ENCODE results near the gene COA5.

- no peak for TF ChIP-seq POLR2AphosphoS5 (IDR thresholded peaks at IDR 0.05; ENCODE audit: low read depth, low read length)
- no peak for TF ChIP-seq CEBPB (IDR thresholded peaks at IDR 0.05; ENCODE audit: low read depth)
- TF ChIP-seq EGR1 (IDR thresholded peaks at IDR 0.05; ENCODE audit: low read depth), result no peak
- TF ChIP-seq, protein P1, sequence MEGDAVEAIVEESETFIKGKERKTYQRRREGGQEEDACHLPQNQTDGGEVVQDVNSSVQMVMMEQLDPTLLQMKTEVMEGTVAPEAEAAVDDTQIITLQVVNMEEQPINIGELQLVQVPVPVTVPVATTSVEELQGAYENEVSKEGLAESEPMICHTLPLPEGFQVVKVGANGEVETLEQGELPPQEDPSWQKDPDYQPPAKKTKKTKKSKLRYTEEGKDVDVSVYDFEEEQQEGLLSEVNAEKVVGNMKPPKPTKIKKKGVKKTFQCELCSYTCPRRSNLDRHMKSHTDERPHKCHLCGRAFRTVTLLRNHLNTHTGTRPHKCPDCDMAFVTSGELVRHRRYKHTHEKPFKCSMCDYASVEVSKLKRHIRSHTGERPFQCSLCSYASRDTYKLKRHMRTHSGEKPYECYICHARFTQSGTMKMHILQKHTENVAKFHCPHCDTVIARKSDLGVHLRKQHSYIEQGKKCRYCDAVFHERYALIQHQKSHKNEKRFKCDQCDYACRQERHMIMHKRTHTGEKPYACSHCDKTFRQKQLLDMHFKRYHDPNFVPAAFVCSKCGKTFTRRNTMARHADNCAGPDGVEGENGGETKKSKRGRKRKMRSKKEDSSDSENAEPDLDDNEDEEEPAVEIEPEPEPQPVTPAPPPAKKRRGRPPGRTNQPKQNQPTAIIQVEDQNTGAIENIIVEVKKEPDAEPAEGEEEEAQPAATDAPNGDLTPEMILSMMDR (IDR thresholded peaks at IDR 0.05 in 2 of 3, conservative IDR thresholded peaks at IDR 0.05 in 1 of 3; ENCODE audit: borderline replicate concordance in 1 of 3, insufficient read depth in 1 of 3, low read depth in 2 of 3, low read length in 2 of 3), result no peak
- no peak for TF ChIP-seq YY1 (IDR thresholded peaks at IDR 0.05; ENCODE audit: extremely low read depth, insufficient replicate concordance, low read depth, low read length)
Measured at GRCh38 chr2:98637401-98638147, 29.3 kb upstream of the COA5 start.

Data from HCT116 (cell line).